Glomerular endothelial cell (primary cell): ENCODE measurements around the gene ALPK3. TPM values are rescaled to one million over a fixed set of nuclear protein-coding genes. Genes with fewer than 3 reads are reported as not detected.

ENCODE experiments used
- DNase-seq: peaks from one replicate; pipeline ENCODE4 v3.0.0-alpha.2; 2011; ENCODE audit warnings: low read depth, low spot score; ENCODE audit errors: extremely low read depth
- total RNA-seq: library from RNA; depleted of rRNA; stranded (reverse); fragments of >200 nt; gene quantifications from 2 replicates; pipeline ENCODE4 v1.2.3, GENCODE V29; 2015

The ALPK3 gene
- total RNA-seq, 1 donor from 2014 or later: 91.5 TPM

- DNase-seq: no peak
Observed at GRCh38 chr15:84889991-84890669, 73.0 kb downstream of the ALPK3 start.

DNA sequence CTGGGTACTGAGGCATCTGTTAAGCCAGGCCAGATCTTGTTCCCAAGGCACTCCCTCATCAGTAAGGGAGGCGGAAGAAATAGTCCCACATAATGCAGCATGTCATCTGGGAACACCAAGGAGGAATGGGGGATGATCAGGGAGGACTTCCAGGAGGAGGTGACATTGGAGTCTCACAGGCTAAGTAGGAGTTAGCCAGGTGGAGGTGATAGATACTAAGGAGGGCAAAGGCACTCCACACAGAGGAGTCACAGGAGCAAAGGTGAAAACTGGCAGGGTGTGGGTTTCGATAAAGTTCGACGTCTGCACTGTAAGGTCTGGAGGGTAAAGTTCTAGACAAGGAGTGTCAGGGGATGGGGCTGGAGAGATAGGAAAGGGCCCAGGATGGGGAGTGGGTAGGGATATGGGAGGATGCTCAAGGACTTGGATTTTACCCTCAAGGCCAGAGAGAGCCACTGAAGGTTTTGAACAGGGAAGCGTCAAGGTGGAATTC is 73.6 kb downstream of the ALPK3 start:
- DNase-seq: no peak

DNA sequence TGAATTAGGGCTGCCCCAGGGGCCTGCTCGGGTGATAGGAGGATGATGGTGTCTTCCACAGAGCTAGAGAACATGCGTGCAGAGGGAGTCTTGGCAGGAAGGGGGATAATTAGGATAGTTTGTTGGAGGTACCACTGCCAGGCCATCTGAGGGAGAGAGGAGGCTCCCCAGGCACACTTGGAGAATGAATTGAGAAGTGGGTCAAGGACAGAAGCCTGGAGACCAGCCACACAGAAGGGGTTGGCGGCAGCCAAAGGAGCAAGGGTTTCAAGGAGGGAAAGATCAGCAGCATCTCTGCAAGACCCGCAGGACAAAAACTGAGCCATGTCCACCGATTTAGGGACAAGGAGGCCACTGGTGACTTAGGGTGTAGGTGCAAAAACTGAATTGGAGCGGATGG is 74.2 kb downstream of the ALPK3 start:
- DNase-seq: no peak

DNA sequence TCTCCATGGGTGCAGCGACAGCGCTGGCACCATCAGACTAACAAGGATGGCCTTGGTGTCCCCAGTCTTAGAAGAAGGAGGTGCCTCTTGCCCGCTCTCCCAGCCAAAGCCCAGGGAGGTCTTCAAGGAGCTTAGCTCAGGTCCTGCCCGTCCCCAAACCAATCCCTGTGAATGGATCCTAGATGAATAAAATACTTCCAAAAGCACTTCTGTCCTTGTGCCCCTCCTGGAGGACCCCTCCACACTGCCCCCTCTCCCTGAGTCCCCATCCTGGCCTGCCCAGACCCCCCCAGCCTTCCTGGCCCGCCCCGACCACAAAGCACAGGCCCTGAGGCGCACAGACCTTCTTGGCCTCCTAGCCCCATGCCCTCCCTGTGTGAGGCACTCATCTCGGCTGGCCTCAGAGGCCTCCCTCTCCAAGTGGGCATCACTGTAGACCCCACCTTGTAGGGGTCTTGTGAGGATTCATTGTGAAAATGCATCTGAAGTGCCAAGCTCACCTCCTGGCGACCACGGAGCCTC is 75.7 kb downstream of the ALPK3 start:
- DNase-seq: no peak

DNA sequence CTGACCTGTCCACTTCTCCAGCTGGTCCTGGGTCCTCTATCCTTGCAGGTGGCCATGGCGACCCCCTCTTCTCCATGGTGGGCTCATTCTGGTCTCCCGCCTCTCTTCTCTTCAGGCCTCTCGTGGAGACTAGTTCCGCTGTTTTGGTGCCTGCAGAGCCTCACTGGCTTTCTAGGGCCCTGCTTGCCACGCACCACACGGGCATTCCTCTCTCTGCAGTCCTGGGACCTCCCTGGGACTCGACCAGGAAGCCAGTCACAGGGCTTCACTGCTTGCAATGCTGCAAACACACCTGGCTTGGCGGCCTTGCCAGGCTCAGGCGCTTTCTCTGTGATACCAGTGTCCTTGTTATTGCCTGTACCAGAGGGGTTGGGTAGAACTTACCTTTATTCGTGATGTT is 76.5 kb downstream of the ALPK3 start:
- no peak for DNase-seq

DNA sequence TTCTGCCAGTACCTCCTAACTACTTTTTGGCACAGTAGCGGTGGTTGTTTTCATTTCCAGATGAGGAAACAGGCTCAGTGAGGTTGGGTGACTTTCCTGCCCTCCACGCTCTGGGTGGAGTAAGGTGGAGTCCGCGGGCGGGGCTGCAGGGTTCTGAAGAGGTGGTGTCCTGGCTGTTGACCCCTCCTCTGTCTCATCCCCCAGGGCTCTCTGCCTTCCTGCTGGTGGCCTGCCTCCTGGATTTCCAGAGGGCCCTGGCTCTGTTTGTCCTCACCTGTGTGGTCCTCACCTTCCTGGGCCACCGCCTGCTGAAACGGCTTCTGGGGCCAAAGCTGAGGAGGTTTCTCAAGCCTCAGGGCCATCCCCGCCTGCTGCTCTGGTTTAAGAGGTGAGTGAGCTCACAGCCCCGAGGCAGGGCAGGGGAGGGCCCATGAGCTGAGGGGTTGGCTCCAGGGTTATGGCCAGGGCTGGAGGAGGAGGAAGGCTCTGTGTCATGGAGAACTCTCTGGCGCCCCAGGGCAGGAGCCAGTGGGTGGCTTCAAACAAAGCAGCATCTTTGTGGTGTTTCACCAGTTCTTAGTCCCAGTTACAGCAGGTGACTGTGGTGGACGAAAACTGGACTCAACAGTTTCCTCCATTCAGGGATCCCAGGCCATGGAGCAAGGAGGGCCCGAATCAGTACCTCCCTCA is 77.7 kb downstream of the ALPK3 start:
- DNase-seq: no peak

GRCh38 chr15:84898761-84899160 is 81.6 kb downstream of the ALPK3 start:
- DNase-seq: no peak

DNA sequence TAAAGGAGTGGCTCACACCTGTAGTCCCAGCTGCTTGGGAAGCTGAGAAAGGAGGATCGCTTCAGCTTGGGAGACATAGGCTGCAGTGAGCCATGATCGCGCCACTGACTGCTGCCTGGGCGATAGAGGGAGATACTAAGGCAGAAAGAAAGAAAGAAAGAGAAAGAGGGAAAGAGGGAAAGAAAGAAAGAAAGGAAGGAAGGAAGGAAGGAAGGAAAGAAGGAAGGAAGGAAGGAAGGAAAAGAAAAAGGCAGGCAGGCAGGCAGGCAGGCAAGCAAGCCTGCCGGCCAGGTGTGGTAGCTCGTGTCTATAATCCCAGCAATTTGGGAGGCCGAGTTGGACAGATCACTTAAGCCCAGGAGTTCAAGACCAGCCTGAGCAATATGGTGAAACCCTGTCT is 82.6 kb downstream of the ALPK3 start:
- no peak for DNase-seq

DNA sequence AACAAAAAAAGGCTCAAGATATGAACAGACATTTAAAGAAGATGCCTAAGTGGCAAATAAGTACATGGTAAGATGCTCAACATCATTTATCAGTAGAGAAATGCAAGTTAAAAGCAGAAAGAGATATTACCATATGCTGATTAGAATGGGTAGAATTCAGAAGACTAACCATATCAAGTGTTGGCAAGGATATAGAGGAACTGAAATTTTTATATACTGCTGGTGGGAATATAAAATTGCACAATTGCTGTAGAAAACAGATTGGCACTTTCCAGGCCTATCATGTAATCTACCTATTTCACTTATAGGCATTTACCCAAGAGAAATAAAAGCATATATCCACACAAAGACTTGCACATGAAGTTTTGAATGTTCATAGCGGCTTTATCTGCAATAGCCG is 84.4 kb downstream of the ALPK3 start:
- DNase-seq: no peak

- no peak for DNase-seq
Observed at GRCh38 chr15:84903751-84904150, 86.6 kb downstream of the ALPK3 start.

- no peak for DNase-seq
Observed at GRCh38 chr15:84904419-84904818, 87.3 kb downstream of the ALPK3 start.

- no peak for DNase-seq
Observed at GRCh38 chr15:84905016-84905916, 88.1 kb downstream of the ALPK3 start.

DNA sequence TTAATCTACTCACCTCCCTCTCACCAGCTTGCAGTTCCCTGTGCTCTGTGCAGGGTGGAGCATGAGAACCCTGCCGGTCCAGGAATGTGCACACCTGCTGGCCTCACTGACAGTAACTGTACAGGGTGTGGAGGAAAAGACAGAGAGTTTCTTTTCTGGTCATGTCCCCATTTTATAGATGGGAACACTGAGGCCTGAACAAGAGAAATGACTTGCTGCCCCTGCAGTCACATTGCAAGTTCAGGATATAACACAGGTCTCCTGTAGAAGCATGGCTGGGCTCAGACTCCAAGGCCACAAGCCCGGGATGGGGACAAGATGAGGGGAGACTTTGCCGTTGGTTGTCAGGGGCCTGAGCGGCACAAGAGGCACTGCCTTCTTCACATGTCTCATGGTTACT is 90.6 kb downstream of the ALPK3 start:
- DNase-seq: no peak

DNA sequence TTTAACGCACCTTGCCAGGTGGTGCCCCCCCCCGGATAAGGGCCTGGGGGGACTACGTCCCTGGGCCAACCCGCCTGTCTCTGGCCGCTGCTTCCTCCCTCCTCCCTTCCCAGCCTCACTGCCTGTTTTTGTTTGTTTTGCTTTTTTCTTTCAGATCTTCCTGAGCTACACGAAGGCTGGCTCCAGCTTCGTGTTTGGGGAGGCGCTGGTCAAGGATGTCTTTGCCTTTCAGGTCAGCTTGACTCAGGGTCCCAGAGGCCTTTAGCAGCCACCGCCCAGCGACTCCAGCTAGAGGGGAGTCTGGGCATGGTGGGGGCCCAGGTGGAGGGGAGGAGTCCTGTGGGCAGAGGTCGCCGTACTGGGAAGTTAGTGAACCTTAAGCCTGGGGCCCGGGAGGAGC is 91.4 kb downstream of the ALPK3 start:
- DNase-seq: no peak

GRCh38 chr15:84909029-84909428 is 91.9 kb downstream of the ALPK3 start:
- DNase-seq: no peak

- no peak for DNase-seq
Observed at GRCh38 chr15:84909782-84910181, 92.6 kb downstream of the ALPK3 start.

DNA sequence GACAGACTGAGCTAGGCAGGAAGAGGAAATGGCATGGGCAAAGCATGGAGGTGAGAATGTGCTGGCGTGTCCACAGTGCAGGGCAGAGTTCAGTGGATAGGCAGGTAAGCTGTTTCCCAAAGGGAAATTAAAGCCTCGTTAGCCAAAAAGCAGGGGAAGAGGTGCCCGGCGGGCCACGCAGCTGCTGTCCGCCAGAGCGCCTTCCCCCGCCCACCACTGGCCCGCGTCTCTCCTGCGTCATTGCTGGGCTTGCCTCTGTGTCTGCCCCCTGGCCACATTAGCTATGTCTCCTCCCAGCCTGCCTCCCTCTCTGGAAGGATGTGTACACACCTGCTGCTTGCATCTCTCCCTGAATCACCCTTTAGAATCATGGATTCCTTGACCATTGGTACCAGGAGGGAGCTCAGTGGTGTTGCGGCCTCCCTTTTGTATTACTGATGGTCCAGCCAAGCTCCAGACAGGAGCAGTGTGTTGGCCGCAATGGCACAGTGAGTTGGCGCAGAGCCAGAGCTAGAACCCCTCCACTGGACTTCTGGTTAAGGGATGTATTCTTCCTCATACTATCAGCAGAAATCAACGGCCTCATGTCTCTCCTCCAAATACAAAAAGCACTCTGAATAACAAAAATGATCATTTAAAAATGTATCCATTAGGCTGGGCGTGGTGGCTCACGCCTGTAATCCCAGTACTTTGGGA is 93.9 kb downstream of the ALPK3 start:
- DNase-seq: no peak

- peak; percentile 95 for DNase-seq
Observed at GRCh38 chr15:84911879-84912660, 94.9 kb downstream of the ALPK3 start.

GRCh38 chr15:84913360-84913723 is 96.2 kb downstream of the ALPK3 start:
- DNase-seq: no peak

DNA sequence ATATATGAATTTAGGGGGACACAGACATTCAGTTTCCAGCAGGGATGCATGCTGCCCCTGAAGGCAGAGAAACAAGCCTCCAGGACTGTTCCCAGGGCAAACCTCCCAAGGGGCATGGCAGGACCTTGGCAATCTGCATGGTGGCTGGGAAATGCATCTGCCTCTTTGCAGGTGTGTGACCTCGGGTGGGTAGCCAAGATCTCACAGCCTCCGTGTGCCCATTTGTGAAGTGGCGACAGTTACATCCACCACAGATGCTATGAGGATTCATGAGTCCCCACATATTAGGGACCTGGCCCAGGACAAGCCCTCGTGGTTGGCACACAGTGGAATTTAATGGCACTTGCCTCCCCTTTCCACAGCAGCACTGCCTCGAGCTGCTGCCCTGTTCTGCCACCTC is 97.2 kb downstream of the ALPK3 start:
- DNase-seq: no peak
